Activated B cell treated with CpG ODN at 0.5 μM for 24 hours (primary cell): ENCODE measurements around the gene ZNF444. TPM values are rescaled to one million over a fixed set of nuclear protein-coding genes. Genes with fewer than 3 reads are reported as not detected.
"Not testable (repeated sequence)": the region's sequence is repeated elsewhere in the genome, so short reads cannot be mapped to it uniquely, and the experiment has no call there.

Source experiments
- ATAC-seq: fragments of 200-7000 bp; cut with Tn5 transposase; one replicate; pipeline ENCODE4 v1.10.0; 2021; ENCODE audit warnings: low read depth, mild to moderate bottlenecking, moderate library complexity
- CTCF ChIA-PET: fragments of 350-600 bp; sonication (Branson Sonifier 250); formaldehyde crosslinking; loops from one replicate; lab custom pipeline; 2021; ENCODE audit warnings: antibody characterized with exemption; lab: Charles Lee
- POLR2A ChIA-PET: fragments of 350-600 bp; sonication (Branson Sonifier 250); formaldehyde crosslinking; loops from one replicate; lab custom pipeline; 2021; ENCODE audit warnings: antibody characterized with exemption; lab: Charles Lee
- DNase-seq: peaks from one replicate; pipeline ENCODE4 v3.0.0; 2022
- H3K27ac Mint-ChIP-seq: one replicate; pipeline ENCODE4 v1.8.0; 2020; ENCODE audit warnings: mixed read lengths
- H3K27me3 Mint-ChIP-seq: one replicate; pipeline ENCODE4 v1.8.0; 2021; ENCODE audit warnings: mixed read lengths
- H3K36me3 Mint-ChIP-seq: one replicate; pipeline ENCODE4 v1.8.0; 2021; ENCODE audit warnings: low read depth, mixed read lengths
- H3K4me1 Mint-ChIP-seq: one replicate; pipeline ENCODE4 v1.8.0; 2021; ENCODE audit warnings: mixed read lengths
- H3K4me3 Mint-ChIP-seq: one replicate; pipeline ENCODE4 v1.8.0; 2020; ENCODE audit warnings: mild to moderate bottlenecking, mixed read lengths
- H3K9me3 Mint-ChIP-seq: one replicate; pipeline ENCODE4 v1.8.0; 2020; ENCODE audit warnings: mixed read lengths
- CTCF ChIP-seq: fragments of 200-600 bp; IDR thresholded peaks from one replicate; pipeline ENCODE4 v1.8.0; 2022; ENCODE audit warnings: antibody characterized with exemption, mild to moderate bottlenecking
- intact Hi-C: fragments of 100-400 bp; cut with micrococcal nuclease; formaldehyde crosslinking; loops from one replicate; pipeline ENCODE4 v1.15.1; 2024
- total RNA-seq: library from RNA; stranded (reverse); gene quantifications from 2 replicates; pipeline ENCODE4 v1.2.3, GENCODE V29; 2022

The ZNF444 gene
- total RNA-seq, 1 donor from 2014 or later: 32.1 TPM

- ChIA-PET CTCF (no interaction called here), POLR2A (no interaction called here)
- no peaks in the 10 kb centered on the region for H3K4me1 Mint-ChIP-seq
- H3K36me3 Mint-ChIP-seq: no peaks in the 10 kb centered on the region
- ATAC-seq: no peak
- no peak overlapping the region for H3K27ac Mint-ChIP-seq
- no peak for TF ChIP-seq CTCF
- H3K9me3 Mint-ChIP-seq: no peaks in the 10 kb centered on the region
- no peak overlapping the region for H3K4me3 Mint-ChIP-seq
- H3K27me3 Mint-ChIP-seq: peaks cover 18% of the 10 kb centered on the region
- intact Hi-C loops: no loop called here
- DNase-seq: no peak
These were observed 48.7 kb downstream of the ZNF444 start for GRCh38 chr19:56189785-56190184.

GRCh38 chr19:56191115-56191514 is 50.0 kb downstream of the ZNF444 start:
- DNase-seq (no peak), ATAC-seq (no peak)
- H3K27ac Mint-ChIP-seq: no peak overlapping the region
- CTCF ChIA-PET: no interaction called here
- intact Hi-C loops: no loop called here
- peaks cover 15% of the 10 kb centered on the region for H3K27me3 Mint-ChIP-seq
- no peak for TF ChIP-seq CTCF
- H3K4me1 Mint-ChIP-seq: no peaks in the 10 kb centered on the region
- no peaks in the 10 kb centered on the region for H3K36me3 Mint-ChIP-seq
- H3K4me3 Mint-ChIP-seq: no peak overlapping the region
- POLR2A ChIA-PET: no interaction called here
- H3K9me3 Mint-ChIP-seq: no peaks in the 10 kb centered on the region

DNA sequence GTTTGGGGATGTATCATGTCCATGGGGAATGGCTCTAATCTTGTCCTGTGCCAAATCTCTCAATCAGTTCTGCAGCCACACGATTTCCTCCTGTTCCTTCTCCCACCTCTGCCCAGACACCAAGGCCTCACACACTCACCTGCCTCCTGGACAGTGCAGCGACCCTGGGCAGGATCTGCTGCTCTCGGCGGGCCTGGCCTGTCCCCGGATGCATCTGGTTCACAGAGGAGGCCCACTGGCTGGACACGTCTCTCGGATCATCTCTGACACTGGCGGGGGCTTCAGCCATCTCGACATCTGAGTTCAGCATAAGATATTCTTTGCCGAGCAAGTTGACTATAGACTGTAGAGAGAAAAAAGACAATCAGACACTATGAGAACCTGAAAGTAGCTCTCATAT is 50.6 kb downstream of the ZNF444 start:
- Mint-ChIP-seq H3K9me3 (no peaks in the 10 kb centered on the region), H3K4me1 (no peaks in the 10 kb centered on the region), H3K36me3 (no peaks in the 10 kb centered on the region), H3K27me3 (peaks cover 15% of the 10 kb centered on the region), H3K4me3 (no peak overlapping the region), H3K27ac (no peak overlapping the region)
- ATAC-seq: no peak
- DNase-seq: no peak
- POLR2A ChIA-PET: no interaction called here
- TF ChIP-seq CTCF: no peak
- intact Hi-C loops: no loop called here
- CTCF ChIA-PET: no interaction called here

- ChIA-PET CTCF (no interaction called here), POLR2A (no interaction called here)
- no peaks in the 10 kb centered on the region for H3K4me1 Mint-ChIP-seq
- ATAC-seq (no peak), DNase-seq (no peak)
- H3K27ac Mint-ChIP-seq: no peak overlapping the region
- no peak overlapping the region for H3K4me3 Mint-ChIP-seq
- TF ChIP-seq CTCF: no peak
- H3K36me3 Mint-ChIP-seq: no peaks in the 10 kb centered on the region
- no peaks in the 10 kb centered on the region for H3K9me3 Mint-ChIP-seq
- H3K27me3 Mint-ChIP-seq: peaks cover 15% of the 10 kb centered on the region
- intact Hi-C loops: no loop called here
These were observed 53.0 kb downstream of the ZNF444 start for GRCh38 chr19:56193981-56194640.

- peaks cover 11% of the 10 kb centered on the region for H3K27me3 Mint-ChIP-seq
- DNase-seq, H3K4me1 Mint-ChIP-seq, CTCF ChIA-PET, POLR2A ChIA-PET, H3K4me3 Mint-ChIP-seq, H3K36me3 Mint-ChIP-seq, H3K27ac Mint-ChIP-seq, H3K9me3 Mint-ChIP-seq, ATAC-seq, intact Hi-C loops: not testable (repeated sequence)
These were observed 56.6 kb downstream of the ZNF444 start, which contains the start of gene ZSCAN5B for GRCh38 chr19:56197646-56198045. Gene ZSCAN5B, minus strand, starts transcription at chr19:56197783. Its CDS starts 4,731 bp downstream, at chr19:56193052.

DNA sequence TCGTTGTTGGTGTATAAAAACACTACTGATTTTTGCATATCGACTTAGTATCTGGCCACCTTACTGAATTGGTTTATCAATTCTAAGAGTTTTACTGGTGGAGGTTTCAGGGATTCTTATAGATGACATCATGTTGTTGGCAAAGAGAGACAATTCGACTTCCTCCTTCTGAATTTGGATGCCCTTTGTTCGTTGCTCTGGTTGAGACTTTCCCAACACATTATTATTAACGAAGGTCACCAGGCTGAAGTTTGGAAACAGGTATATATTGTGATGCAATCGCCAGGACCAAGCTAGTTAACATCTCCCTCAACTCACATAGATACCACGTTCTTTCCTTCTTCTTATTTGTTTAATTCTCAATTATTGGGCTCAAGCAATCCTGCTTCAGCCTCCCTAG is 58.6 kb downstream of the ZNF444 start:
- POLR2A ChIA-PET: no interaction called here
- no peaks in the 10 kb centered on the region for H3K4me1 Mint-ChIP-seq
- H3K27me3 Mint-ChIP-seq: peaks cover 4% of the 10 kb centered on the region
- intact Hi-C loops: no loop called here
- ATAC-seq (no peak), DNase-seq (no peak)
- CTCF ChIA-PET: no interaction called here
- no peak overlapping the region for H3K27ac Mint-ChIP-seq
- H3K36me3 Mint-ChIP-seq: no peaks in the 10 kb centered on the region
- H3K9me3 Mint-ChIP-seq: no peaks in the 10 kb centered on the region
- no peak overlapping the region for H3K4me3 Mint-ChIP-seq
- no peak for TF ChIP-seq CTCF
